Spleen (tissue), 11 donors: ENCODE measurements around the gene PIGU. TPM values are rescaled to one million over a fixed set of nuclear protein-coding genes. Genes with fewer than 3 reads are reported as not detected.
A peak's percentile ranks its signal among the peaks of the same experiment; 100 is the strongest.

Experiments used
- DNase-seq: peaks from one replicate; pipeline ENCODE4 v3.0.0-alpha.2; 2020
- H3K27ac ChIP-seq, 8 donors: fragments of 200-600 bp; sonication (generic) in 7 of 8; 1 replicate in 4 of 8; 2 replicates in 4 of 8; pipeline versions ENCODE4 v1.5.0 to v1.8.0; 2016 to 2021; ENCODE audit warnings: inconsistent platforms in 4 of 8, mild to moderate bottlenecking in 4 of 8, moderate library complexity in 1 of 8
- H3K27me3 ChIP-seq, 7 donors: fragments of 200-600 bp; sonication (generic) in 6 of 7; replicated peaks in 1 of 7; 1 replicate in 4 of 7; 2 replicates in 3 of 7; pipeline versions ENCODE4 v1.5.0 to v1.8.0; 2016 to 2021; ENCODE audit warnings: inconsistent platforms in 3 of 7, mild to moderate bottlenecking in 1 of 7
- H3K36me3 ChIP-seq, 6 donors: fragments of 200-600 bp; sonication (generic) in 5 of 6; 1 replicate in 4 of 6; 2 replicates in 2 of 6; pipeline versions ENCODE4 v1.5.0 to v1.8.0; 2016 to 2021; ENCODE audit warnings: inconsistent platforms in 2 of 6
- H3K4me1 ChIP-seq, 6 donors: fragments of 200-600 bp; sonication (generic) in 5 of 6; 1 replicate in 3 of 6; 2 replicates in 3 of 6; pipeline versions ENCODE4 v1.5.0 to v1.8.0; 2016 to 2021; ENCODE audit warnings: inconsistent platforms in 3 of 6
- H3K4me3 ChIP-seq, 8 donors: fragments of 200-600 bp; sonication (generic) in 7 of 8; 1 replicate in 4 of 8; 2 replicates in 4 of 8; pipeline versions ENCODE4 v1.5.0 to v1.8.0; 2016 to 2021; ENCODE audit warnings: inconsistent platforms in 4 of 8, mild to moderate bottlenecking in 4 of 8, moderate library complexity in 2 of 8
- H3K9me3 ChIP-seq, 8 donors: fragments of 200-600 bp; sonication (generic) in 7 of 8; 1 replicate in 4 of 8; 2 replicates in 4 of 8; pipeline versions ENCODE4 v1.5.0 to v1.8.0; 2016 to 2021; ENCODE audit warnings: inconsistent platforms in 4 of 8
- POLR2A ChIP-seq, 3 donors: fragments of 450-650 bp; IDR thresholded peaks; one replicate each; pipeline ENCODE4 v1.5.1; 2017; ENCODE audit warnings: antibody characterized with exemption in 3 of 3, mild to moderate bottlenecking in 1 of 3
- POLR2AphosphoS5 ChIP-seq, 3 donors: sonication (generic); formaldehyde crosslinking; IDR thresholded peaks; one replicate each; pipeline ENCODE4 v1.5.1; 2017; ENCODE audit warnings: antibody characterized with exemption in 3 of 3
- WGBS, 5 donors: extraction: QIAGEN DNeasy Blood & Tissue Kit in 3 of 5; methylation state at CpG; one replicate each; pipeline versions ENCODE4 v1.1.5 to v1.1.7; 2013 to 2018; 5-methylcytosine and 5-hydroxymethylcytosine counted together
- intact Hi-C: fragments of 100-400 bp; cut with DNase I; formaldehyde crosslinking; loops from one replicate; pipeline ENCODE4 v1.15.0; 2023; ENCODE audit warnings: low total_unique reads
- polyA plus RNA-seq, 3 donors: library from polyadenylated mRNA; stranded (reverse); fragments of 200-250 nt; gene quantifications; one replicate each; pipeline ENCODE4 v1.2.1, GENCODE V29; 2013
- total RNA-seq, 7 donors: library from RNA; depleted of rRNA in 3 of 7; stranded (reverse); fragments of >200 nt in 3 of 7; fragmentation: NEBNext Ultra II Directional in 4 of 7; extraction: Animal tissue kit (Norgen Biotek cat#: 25700) in 4 of 7; gene quantifications; one replicate each; pipeline versions ENCODE4 v1.1.0 to v1.2.1, GENCODE V29; 2016 to 2021
- TF ChIP-seq, protein P1 (sequence below), 11 experiments: fragments of 200-600 bp in 7 of 11; fragments of 450-650 bp in 4 of 11; sonication (generic) in 4 of 11; IDR thresholded peaks in 8 of 11; conservative IDR thresholded peaks in 3 of 11; 1 replicate in 7 of 11; 2 replicates in 4 of 11; pipeline versions ENCODE4 v1.4.0 to v1.8.0; 2016 to 2021; ENCODE audit warnings: antibody characterized with exemption in 11 of 11, inconsistent platforms in 4 of 11, mild to moderate bottlenecking in 1 of 11
- donor health status: healthy with polysubstance abuse.
- donor health status: DM: no; HTN: no; CAD: no; lungs with moderate emphysema.
- donor health status: DM: no; HTN: no; CAD: no.
- donor health status: Bipolar disorder and iron deficiency.
- donor health status: healthy.
- donor health status: DM: no; HTN: no; CAD: no.
- donor health status: DM: yes; HTN: yes; CAD: no.

The PIGU gene
- total and polyA plus RNA-seq, 10 donors = 10.0 to 20.4 (median 14.5) TPM

DNA sequence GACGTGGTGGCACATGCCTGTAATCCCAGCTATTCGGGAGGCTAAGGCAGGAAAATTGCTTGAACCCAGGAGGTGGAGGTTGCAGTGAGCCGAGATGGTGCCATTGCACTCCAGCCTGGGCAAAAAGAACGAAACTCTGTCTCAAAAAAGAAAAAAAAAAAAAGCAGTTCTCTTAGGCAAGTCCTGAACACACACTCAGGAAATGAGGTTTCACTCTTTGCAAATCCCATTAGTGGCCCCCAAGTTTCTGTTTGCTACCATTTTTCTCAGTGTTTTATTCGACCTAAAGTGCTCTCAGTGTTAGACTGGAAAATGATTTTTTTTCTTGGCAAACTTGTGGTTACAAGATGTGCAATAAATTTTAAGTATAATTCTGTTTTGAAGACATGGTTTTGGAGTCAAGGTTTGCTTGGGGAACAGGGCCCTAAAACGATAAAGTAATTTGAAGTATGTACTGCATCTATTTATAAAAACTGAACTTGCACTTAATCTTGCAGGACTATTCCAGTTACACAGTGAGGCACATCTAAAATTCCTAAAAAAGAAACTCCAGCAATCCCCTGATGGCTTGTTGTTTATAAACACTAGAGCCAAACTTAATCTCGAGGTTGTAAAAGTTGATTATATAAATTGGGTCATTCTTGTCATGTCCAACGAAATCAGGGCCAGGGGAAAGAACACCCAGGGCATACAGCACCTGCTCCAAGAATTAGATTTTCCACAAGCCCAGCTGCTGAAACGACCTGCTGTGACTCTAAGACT, 75.8 kb downstream of the PIGU start:
- no peak overlapping the region for H3K4me3 ChIP-seq
- H3K36me3 ChIP-seq = peaks cover 0 to 9% (median 0%) of the 10 kb centered on the region in 6 donors
- no peak for DNase-seq
- TF ChIP-seq, protein P1, sequence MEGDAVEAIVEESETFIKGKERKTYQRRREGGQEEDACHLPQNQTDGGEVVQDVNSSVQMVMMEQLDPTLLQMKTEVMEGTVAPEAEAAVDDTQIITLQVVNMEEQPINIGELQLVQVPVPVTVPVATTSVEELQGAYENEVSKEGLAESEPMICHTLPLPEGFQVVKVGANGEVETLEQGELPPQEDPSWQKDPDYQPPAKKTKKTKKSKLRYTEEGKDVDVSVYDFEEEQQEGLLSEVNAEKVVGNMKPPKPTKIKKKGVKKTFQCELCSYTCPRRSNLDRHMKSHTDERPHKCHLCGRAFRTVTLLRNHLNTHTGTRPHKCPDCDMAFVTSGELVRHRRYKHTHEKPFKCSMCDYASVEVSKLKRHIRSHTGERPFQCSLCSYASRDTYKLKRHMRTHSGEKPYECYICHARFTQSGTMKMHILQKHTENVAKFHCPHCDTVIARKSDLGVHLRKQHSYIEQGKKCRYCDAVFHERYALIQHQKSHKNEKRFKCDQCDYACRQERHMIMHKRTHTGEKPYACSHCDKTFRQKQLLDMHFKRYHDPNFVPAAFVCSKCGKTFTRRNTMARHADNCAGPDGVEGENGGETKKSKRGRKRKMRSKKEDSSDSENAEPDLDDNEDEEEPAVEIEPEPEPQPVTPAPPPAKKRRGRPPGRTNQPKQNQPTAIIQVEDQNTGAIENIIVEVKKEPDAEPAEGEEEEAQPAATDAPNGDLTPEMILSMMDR (IDR thresholded peaks at IDR 0.05 in 8 of 11, conservative IDR thresholded peaks at IDR 0.05 in 3 of 11) = no peak
- TF ChIP-seq POLR2A (IDR thresholded peaks at IDR 0.05) (no peak), POLR2AphosphoS5 (IDR thresholded peaks at IDR 0.05) (no peak)
- no peaks in the 10 kb centered on the region for H3K27me3 ChIP-seq
- peaks cover 0 to 10% (median 0%) of the 10 kb centered on the region in 6 donors for H3K4me1 ChIP-seq
- intact Hi-C loops = no loop called here
- peak overlapping the region in 1 of 8 donors; percentile 2 for H3K27ac ChIP-seq
- H3K9me3 ChIP-seq = no peaks in the 10 kb centered on the region
- WGBS, 5 donors = 59 to 74% (median 60%) methylated on average over 9 of the region's 9 CpGs

DNA sequence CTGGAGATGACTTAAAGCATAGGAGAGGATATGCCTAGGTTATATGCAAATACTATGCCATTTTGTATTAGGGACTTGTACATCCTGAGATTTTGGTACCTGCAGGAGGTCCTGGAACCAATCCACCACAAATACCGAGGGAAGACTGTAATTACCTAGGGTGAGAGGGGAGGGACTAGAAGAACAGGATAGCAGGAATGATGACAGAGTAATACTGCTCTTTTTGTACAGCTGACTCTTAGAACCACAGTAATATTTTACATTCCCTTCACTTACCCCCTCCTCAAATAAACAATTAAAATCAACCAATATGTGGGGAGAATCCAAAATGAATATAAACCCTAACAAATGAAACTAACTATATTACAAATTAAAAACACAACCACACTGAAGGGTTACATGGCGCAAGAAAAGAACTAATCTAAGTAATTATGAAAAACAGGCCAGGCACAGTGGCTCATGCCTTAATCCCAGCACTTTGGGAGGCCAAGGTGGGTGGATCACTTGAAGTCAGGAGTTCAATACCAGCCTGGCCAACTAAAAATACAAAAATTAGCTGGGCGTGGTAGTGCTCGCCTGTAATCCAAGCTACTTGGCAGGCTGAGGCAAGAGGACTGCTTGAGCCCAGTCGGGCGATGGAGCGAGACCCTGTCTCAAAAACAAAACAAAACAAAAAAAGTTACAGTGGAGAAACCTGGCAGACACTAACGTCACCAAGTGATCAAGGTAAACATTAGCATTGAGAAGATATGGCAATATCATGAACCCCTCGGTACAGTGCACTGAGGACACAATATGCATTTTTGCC, 81.3 kb downstream of the PIGU start:
- intact Hi-C loops = no loop called here

DNA sequence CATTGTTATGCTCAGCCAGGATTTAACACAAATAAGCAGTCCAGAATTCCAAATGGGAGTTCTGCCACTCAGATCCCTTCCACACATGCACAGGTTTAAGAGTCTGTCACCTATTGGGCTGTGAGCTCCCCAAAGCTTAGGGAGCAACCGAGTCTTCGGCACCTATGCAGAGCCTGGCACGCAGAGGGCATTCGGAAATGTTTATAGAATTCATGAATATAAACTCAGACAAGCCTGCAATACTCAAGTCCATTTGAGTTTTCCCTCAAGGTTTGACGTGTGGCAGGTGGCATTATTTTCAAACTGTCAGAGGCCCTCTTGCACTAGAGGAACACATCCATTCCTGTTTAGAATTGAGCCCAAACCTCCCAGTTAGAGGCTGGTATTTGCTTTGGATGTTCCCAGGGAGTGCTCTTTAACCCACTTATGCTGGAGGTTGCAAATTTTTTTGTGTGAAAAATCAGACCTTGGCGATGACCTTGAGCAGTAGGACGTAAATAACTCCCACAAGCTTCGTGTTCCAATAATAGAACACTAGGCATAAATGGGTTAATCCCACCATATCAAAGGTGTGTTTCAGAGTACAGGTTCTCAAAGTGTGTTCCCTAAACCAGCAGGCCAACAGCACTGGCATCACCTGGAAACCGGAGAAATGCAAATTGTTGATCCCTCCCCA, 90.3 kb downstream of the PIGU start:
- H3K4me3 ChIP-seq = no peak overlapping the region
- no peak for DNase-seq
- intact Hi-C loops = no loop called here
- H3K4me1 ChIP-seq = peaks cover 0 to 22% (median 12%) of the 10 kb centered on the region in 6 donors
- H3K9me3 ChIP-seq = no peaks in the 10 kb centered on the region
- H3K36me3 ChIP-seq = peaks cover 2 to 58% (median 22%) of the 10 kb centered on the region in 6 donors
- no peaks in the 10 kb centered on the region for H3K27me3 ChIP-seq
- 83 to 95% (median 91%) methylated on average over 9 of the region's 9 CpGs for WGBS, 5 donors
- TF ChIP-seq POLR2A (IDR thresholded peaks at IDR 0.05) = no peak
- no peak for TF ChIP-seq POLR2AphosphoS5 (IDR thresholded peaks at IDR 0.05)
- TF ChIP-seq, protein P1 (IDR thresholded peaks at IDR 0.05 in 8 of 11, conservative IDR thresholded peaks at IDR 0.05 in 3 of 11) = no peak
- H3K27ac ChIP-seq = no peak overlapping the region

More for the DNA sequence above, 81.3 kb downstream of the PIGU start:
- H3K9me3 ChIP-seq = no peaks in the 10 kb centered on the region
- H3K27me3 ChIP-seq = no peaks in the 10 kb centered on the region
- no peak for TF ChIP-seq POLR2AphosphoS5 (IDR thresholded peaks at IDR 0.05)
- TF ChIP-seq, protein P1 (IDR thresholded peaks at IDR 0.05 in 8 of 11, conservative IDR thresholded peaks at IDR 0.05 in 3 of 11) = no peak
- no peak for TF ChIP-seq POLR2A (IDR thresholded peaks at IDR 0.05)
- H3K27ac ChIP-seq = no peak overlapping the region
- H3K36me3 ChIP-seq = no peaks in the 10 kb centered on the region
- DNase-seq = no peak
- WGBS, 5 donors = 90 to 96% (median 94%) methylated on average over 9 of the region's 9 CpGs
- no peaks in the 10 kb centered on the region for H3K4me1 ChIP-seq
- no peak overlapping the region for H3K4me3 ChIP-seq
